Activated CD4-positive, CD25-positive, alpha-beta regulatory T cell treated with anti-CD3 and anti-CD28 coated beads, Interleukin-2, amount 50 U/mL, for 16 hours (primary cell): ENCODE results near the gene TBC1D7.

Experiments used
- DNase-seq: peaks from one replicate; pipeline ENCODE4 v3.0.0-alpha.2; 2020; ENCODE audit warnings: low read depth, low spot score

TBC1D7 gene

DNA sequence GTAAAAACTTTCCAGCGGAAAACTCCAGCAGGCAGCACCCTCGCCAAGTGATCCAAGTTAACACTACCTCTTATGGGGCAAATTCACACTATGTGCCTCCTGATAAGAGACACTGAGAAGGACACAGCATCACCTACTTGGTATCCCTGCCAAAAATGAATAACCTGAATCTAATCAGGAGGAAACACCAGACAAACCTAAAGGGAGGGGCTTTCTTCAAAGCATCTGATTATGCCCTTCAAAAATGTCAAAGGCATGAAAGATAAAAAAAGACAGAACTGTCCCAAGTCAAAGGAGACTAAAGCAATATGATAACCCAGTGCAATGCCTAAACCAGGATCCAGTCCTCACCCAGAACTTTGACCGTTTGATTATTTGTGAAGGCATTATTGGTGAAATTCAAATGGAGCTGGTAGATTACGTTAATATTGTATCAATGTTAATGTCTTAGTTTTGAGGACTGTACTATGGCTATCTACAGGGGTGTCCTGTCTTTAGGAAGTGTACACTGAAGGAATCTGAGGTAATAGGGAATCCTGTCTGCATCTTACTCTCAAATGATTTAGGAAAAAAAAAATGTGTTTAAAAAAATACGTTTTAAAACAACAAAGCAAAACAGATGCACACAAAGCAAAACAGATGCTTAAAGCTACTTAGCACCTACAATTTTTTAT lies 8.3 kb downstream of the TBC1D7 start:
- no peak for DNase-seq

DNA sequence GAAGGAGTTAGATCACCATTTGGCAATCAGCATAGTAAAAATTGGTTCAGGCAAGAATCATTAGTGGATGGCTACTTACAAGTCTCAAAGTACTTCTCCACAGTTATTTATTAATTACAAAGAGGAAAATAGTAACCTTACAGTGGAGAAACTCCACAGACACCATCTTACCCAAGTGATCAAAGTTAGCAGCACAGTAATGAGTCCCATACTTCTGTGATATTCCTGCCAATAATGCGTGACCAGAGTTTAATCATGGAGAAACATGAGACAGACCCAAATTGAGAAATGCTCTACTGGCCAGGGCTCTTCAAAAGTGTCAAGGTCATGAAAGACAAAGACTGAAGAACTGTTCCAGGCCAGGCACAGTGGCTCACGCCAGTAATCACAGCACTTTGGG lies 9.5 kb downstream of the TBC1D7 start:
- no peak for DNase-seq

- DNase-seq, result no peak
Measured at GRCh38 chr6:13315896-13316295, 12.4 kb downstream of the TBC1D7 start.

- DNase-seq, result no peak
Measured at GRCh38 chr6:13314806-13315205, 13.5 kb downstream of the TBC1D7 start.

GRCh38 chr6:13311155-13311554 lies 17.2 kb downstream of the TBC1D7 start:
- DNase-seq, result no peak

DNA sequence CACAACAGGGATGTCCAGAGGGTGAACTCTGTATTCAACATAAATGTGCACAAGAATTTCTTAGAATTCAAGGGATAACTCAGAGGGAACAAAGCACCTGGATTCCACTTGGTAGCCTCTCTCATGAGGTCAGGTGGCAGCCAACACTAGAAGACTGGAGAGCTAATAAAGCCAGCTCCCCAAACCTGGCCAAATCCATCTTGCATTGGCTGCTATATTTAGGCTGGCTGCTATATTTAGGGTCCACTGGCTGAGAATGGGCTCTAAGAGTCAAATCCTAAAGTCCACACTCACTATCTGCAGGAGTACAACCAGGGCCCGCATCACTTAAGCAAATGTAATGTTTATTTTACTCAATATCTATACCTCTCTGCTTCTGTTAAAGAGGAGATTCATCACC lies 20.0 kb downstream of the TBC1D7 start:
- DNase-seq, result no peak

- no peak for DNase-seq
Measured at GRCh38 chr6:13307508-13307995, 20.8 kb downstream of the TBC1D7 start.

DNA sequence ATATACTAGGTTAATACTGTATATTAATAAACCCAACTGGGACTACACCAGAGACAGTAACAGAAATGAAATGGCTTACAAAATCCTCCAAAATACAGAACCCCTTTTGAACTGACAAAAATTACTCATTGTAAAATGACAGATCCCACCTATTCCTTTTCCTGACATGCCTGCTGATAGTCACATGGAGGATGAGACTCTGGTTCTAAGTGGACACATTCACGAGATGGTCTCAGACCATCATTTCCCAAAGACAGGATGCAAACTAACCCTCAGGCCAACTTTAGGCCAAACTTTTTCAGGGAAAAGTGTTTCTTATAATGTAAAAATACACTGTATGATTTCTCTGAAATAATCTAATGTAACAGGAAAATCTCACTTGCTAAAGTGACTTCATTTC lies 22.5 kb downstream of the TBC1D7 start:
- DNase-seq, result no peak

GRCh38 chr6:13305288-13305687 lies 23.0 kb downstream of the TBC1D7 start:
- no peak for DNase-seq

DNA sequence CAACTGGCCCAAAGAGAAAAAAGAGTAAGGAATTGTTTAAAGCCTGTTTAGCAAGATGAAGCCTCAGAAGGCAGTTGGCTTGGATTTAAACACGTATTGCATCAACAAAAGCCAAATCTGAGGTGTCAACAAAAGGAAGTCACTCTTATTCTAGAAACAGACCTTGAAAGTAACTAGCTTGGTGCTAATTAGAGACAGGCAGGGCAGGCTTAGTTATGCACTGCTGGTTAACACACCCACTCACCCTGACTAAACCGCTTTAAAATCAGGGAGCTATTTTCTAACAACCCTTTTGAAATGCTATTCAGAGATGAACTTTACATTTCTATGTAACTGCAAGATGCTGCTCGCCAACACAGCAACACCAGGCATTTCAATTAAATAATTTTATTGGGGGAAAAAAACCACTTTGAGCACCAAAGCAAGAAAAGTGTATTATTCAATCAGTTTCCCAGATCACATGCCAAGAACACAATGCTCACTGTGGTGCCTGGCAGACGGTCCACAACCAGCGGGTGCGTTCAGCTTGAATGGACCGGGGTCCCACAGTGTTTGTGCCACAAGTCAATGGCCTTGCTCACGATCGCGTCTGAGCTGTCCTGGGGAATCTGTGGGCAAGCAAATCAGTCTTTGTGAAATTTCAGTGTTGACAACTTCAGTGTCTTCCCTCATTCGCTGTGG lies 23.6 kb downstream of the TBC1D7 start:
- DNase-seq, result no peak

DNA sequence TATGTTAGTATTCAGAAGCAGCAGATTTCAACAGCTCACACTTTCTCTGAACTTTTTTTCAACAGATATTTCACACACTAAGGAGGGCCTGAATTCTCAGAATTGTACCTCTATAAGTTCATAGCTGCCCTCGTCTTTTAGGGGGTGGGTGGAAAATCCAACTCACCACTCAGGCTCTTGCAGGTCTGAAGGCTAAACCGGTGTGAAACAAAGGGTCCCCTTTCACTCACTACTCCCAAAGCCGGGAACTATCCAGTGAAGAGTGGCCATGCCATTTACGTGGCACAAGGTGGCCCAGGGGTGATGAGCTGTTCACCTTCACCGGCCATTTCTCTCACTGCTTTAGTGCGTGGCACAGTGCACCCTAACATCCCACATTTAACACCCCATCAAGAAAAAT lies 24.2 kb downstream of the TBC1D7 start:
- DNase-seq, result no peak

GRCh38 chr6:13303668-13304017 lies 24.7 kb downstream of the TBC1D7 start:
- DNase-seq, result no peak

GRCh38 chr6:13302751-13303667 lies 25.3 kb downstream of the TBC1D7 start:
- DNase-seq, result no peak

DNA sequence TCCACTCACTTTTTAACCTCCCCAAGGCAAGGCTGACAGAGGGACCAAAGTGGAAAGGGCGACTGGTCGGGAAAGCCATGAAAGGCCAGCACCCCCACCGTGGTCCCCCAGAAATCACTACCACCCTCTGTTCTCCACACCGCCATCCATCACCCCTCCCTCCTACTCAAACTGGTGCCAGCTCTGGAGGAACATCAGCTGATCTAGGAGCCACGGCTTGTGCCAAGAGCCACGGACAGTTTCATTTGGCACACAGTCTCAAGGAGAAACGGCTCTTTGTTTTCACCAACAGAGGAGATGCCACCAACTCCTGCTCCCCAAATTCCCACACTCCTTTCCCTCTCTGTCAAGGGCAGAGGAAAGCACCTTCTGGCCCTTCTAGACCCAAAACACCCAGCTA lies 26.0 kb downstream of the TBC1D7 start:
- no peak for DNase-seq

GRCh38 chr6:13300643-13301590 lies 27.4 kb downstream of the TBC1D7 start:
- no peak for DNase-seq

- no peak for DNase-seq
Measured at GRCh38 chr6:13299918-13300317, 28.4 kb downstream of the TBC1D7 start.

DNA sequence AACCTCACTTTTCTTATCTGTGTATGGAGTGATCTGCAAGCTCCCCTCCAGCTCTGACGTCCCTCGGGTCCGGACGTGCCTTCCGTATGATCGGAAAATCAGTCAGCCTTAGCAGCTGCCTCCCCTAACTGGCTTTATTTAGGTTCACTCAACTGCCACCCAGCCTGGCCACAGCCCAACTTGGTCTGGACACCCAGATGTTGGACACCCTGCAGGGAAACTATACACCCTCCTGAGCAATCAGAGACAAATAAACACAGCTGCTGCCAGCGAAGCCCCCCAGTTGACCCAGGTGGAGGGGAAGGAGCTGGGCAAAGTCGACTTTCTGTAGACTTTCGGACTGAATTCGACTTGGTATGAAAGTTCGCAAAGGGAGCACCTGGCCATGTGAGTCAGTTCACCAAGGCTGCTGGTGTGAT lies 28.9 kb downstream of the TBC1D7 start:
- no peak for DNase-seq

- no peak for DNase-seq
Measured at GRCh38 chr6:13298446-13298845, 29.9 kb downstream of the TBC1D7 start.

DNA sequence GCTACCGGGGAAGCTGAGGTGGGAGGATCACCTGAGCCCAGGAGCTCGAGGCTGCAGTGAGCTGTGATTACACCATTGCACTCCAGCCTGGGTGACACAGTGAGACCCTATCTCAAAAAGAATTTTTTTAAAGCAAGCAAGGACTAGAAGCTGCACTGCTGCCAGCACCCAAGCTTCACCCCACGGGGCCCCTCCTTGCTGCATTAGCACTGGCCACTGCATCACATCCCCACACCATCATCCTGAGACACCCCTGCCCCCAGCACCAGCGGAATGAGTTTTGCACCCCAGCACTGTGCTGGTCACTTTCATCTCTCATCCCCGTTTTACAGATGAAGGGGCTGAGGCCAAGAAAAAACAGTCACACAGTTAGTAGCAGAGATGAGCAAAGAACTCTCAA lies 30.9 kb downstream of the TBC1D7 start:
- no peak for DNase-seq

GRCh38 chr6:13296536-13296997 lies 31.8 kb downstream of the TBC1D7 start:
- no peak for DNase-seq

DNA sequence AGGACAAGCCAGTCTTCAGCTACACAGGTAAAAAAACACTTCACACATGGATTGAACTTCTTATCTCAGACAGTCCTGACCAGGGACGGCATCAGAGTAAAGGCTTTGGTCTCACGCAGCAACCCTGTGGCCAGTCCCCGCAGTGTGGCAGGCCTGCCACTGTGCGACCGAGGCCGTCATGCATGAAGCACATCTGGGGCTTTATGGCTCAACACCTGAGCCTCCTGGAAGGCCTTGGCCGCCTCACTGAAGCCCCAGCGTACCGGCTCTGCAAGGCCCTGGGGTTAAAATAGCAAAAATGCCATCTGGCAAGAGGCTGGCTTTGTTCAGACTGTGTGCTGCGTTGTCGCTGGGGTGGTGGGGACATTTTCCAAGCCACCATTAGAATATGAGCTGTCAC lies 32.8 kb downstream of the TBC1D7 start:
- no peak for DNase-seq
